OCI-LY7 (cell line): ENCODE measurements around the gene KDM4F. TPM values are rescaled to one million over a fixed set of nuclear protein-coding genes. Genes with fewer than 3 reads are reported as not detected.

Experiments
- BruUV-seq: library from RNA; stranded (reverse); fragments of 400-500 nt; replicated peaks from 2 replicates; lab custom pipeline; 2021; lab: Mats Ljungman, UMichigan
- CTCF ChIA-PET: fragments of 300-600 bp; sonication (Branson Sonifier 250); formaldehyde crosslinking; loops from one replicate; lab custom pipeline; 2022; ENCODE audit warnings: antibody characterized with exemption; ENCODE audit not compliant: unreplicated experiment; lab: Charles Lee
- POLR2A ChIA-PET: fragments of 300-600 bp; sonication (Branson Sonifier 250); formaldehyde crosslinking; loops from one replicate; lab custom pipeline; 2022; ENCODE audit warnings: antibody characterized with exemption; lab: Charles Lee
- DNase-seq: peaks from one replicate; pipeline ENCODE4 v3.0.0-alpha.2; 2015; ENCODE audit warnings: low spot score
- H2AFZ ChIP-seq: fragments of 200-600 bp; sonication (generic), shearing (Covaris generic); 2 replicates; pipeline ENCODE4 v1.6.1; 2014; ENCODE audit warnings: mild to moderate bottlenecking, antibody characterized with exemption, low read length, moderate library complexity
- H3K27ac ChIP-seq: fragments of 200-600 bp; sonication (generic); 2 replicates; pipeline ENCODE4 v1.5.1; 2014; ENCODE audit warnings: mixed run types, low read depth, mild to moderate bottlenecking, moderate library complexity, low read length, inconsistent platforms; ENCODE audit not compliant: poor library complexity, severe bottlenecking
- H3K36me3 ChIP-seq: fragments of 200-600 bp; sonication (generic); 2 replicates; pipeline ENCODE4 v1.6.1; 2014; ENCODE audit warnings: mild to moderate bottlenecking, antibody characterized with exemption, low read length, moderate library complexity, mixed read lengths; ENCODE audit not compliant: insufficient read depth
- H3K4me1 ChIP-seq: fragments of 200-600 bp; sonication (generic); 2 replicates; pipeline ENCODE4 v1.5.1; 2014; ENCODE audit warnings: mild to moderate bottlenecking, low read length; ENCODE audit not compliant: insufficient read depth, poor library complexity, severe bottlenecking
- H3K4me2 ChIP-seq: fragments of 200-600 bp; sonication (generic); 2 replicates; pipeline ENCODE4 v1.6.1; 2014; ENCODE audit warnings: mild to moderate bottlenecking, low read length
- H3K4me3 ChIP-seq: fragments of 200-600 bp; sonication (generic); 2 replicates; pipeline ENCODE4 v1.5.1; 2014; ENCODE audit warnings: mild to moderate bottlenecking, low read depth, low read length; ENCODE audit not compliant: poor library complexity, severe bottlenecking
- H3K79me2 ChIP-seq: fragments of 200-600 bp; sonication (generic); 2 replicates; pipeline ENCODE4 v1.6.1; 2016; ENCODE audit warnings: low read depth, mild to moderate bottlenecking, low read length, moderate library complexity, mixed read lengths; ENCODE audit not compliant: insufficient read depth
- H3K9me2 ChIP-seq: fragments of 200-600 bp; sonication (generic); 2 replicates; pipeline ENCODE4 v1.6.1; 2016; ENCODE audit warnings: mild to moderate bottlenecking, low read length, mixed read lengths; ENCODE audit not compliant: insufficient read depth
- H3K9me3 ChIP-seq: fragments of 200-600 bp; sonication (generic); 2 replicates; pipeline ENCODE4 v1.6.1; 2014; ENCODE audit warnings: mild to moderate bottlenecking, mixed run types, low read length, mixed read lengths
- H4K20me1 ChIP-seq: fragments of 200-600 bp; sonication (generic); 2 replicates; pipeline ENCODE4 v1.6.1; 2014; ENCODE audit warnings: mild to moderate bottlenecking, antibody characterized with exemption, low read length, moderate library complexity, mixed read lengths; ENCODE audit not compliant: insufficient read depth
- EZH2phosphoT487 ChIP-seq: fragments of 200-600 bp; sonication (generic); IDR thresholded peaks from 2 replicates; pipeline ENCODE4 v1.6.1; 2018; ENCODE audit warnings: low read depth, borderline replicate concordance, mild to moderate bottlenecking, mixed run types, antibody characterized with exemption, low read length, moderate library complexity, mixed read lengths
- intact Hi-C: fragments of 100-400 bp; cut with micrococcal nuclease; formaldehyde crosslinking; loops from one replicate; pipeline ENCODE4 v1.10.0; 2022; ENCODE audit not compliant: unreplicated experiment
- total RNA-seq, 2 experiments: library from RNA; depleted of rRNA in 1 of 2; stranded (reverse); fragments of >200 nt in 1 of 2; shearing (Covaris generic) in 1 of 2; gene quantifications; 2 replicates each; pipeline ENCODE4 v1.2.3, GENCODE V29; 2014 to 2022
- TF ChIP-seq, protein P1 (sequence below): fragments of 200-600 bp; sonication (generic); conservative IDR thresholded peaks from 2 replicates; pipeline ENCODE4 v1.5.1; 2014; ENCODE audit warnings: mild to moderate bottlenecking, antibody characterized with exemption, low read length, moderate library complexity, mixed read lengths

The KDM4F gene
- total RNA-seq, 2 experiments from 2014 or later: not detected

DNA sequence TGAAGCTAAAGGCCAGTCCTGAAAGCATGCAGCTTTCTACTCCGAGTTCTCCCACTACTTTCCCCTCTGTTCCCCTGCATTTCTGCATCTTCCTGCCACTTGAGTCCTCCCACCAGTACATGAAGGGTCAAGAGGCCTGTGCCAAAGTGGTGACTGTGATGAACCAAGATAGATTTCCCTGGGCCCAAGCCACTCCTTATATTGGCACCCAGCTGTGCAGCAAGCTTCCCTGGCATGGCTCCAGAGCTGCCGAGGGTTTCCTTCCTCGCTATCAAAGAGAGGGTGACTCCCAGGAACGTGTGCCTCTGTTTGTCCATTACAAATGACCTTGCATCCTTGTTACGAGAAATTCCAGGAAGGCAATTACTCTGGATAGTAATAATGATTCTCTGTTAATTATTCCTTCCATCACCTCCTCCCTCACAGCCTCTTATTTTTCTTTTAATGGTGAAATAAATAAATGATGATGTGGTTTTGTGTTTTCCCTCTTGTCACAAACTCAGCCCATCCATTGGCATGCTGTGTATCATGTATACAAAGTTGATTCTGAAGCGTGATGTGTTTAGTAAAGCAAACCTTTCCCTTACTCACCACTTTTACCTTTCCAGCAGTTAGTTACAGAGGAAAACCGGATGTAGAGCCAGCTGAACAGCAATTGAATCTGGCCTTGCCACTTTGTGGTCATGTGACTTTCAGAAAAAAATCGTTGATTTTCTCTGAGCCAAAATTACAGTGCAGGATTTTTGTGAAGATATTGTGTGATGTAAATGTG is 25.8 kb downstream of the KDM4F start:
- DNase-seq: no peak
- no TSS peak for BruUV-seq
- H3K79me2 ChIP-seq: peaks cover 4% of the 10 kb centered on the region; the same call in 1 of the 2 replicates
- peaks cover 8% of the 10 kb centered on the region for H3K4me1 ChIP-seq
- no peak overlapping the region for H3K27ac ChIP-seq
- POLR2A ChIA-PET: interaction anchor here (0.8 to 1.8 kb wide), 4 partner anchors 8 to 37 kb away, joined by 3 to 11 read pairs (median 3); partner anchors contain the start of gene SRSF8
- peaks cover 14% of the 10 kb centered on the region for H3K36me3 ChIP-seq
- H3K4me2 ChIP-seq: no peak overlapping the region
- H3K9me2 ChIP-seq: no peaks in the 10 kb centered on the region
- TF ChIP-seq, protein P1, sequence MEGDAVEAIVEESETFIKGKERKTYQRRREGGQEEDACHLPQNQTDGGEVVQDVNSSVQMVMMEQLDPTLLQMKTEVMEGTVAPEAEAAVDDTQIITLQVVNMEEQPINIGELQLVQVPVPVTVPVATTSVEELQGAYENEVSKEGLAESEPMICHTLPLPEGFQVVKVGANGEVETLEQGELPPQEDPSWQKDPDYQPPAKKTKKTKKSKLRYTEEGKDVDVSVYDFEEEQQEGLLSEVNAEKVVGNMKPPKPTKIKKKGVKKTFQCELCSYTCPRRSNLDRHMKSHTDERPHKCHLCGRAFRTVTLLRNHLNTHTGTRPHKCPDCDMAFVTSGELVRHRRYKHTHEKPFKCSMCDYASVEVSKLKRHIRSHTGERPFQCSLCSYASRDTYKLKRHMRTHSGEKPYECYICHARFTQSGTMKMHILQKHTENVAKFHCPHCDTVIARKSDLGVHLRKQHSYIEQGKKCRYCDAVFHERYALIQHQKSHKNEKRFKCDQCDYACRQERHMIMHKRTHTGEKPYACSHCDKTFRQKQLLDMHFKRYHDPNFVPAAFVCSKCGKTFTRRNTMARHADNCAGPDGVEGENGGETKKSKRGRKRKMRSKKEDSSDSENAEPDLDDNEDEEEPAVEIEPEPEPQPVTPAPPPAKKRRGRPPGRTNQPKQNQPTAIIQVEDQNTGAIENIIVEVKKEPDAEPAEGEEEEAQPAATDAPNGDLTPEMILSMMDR: no peak
- no peak for TF ChIP-seq EZH2phosphoT487
- 0 out of 2 replicates have a peak, but pooled peaks cover 4% of the 10 kb centered on the region for H3K9me3 ChIP-seq
- CTCF ChIA-PET: no interaction called here
- no peak overlapping the region for H2AFZ ChIP-seq
- H3K4me3 ChIP-seq: no peak overlapping the region
- intact Hi-C loops: no loop called here
- no peaks in the 10 kb centered on the region for H4K20me1 ChIP-seq

DNA sequence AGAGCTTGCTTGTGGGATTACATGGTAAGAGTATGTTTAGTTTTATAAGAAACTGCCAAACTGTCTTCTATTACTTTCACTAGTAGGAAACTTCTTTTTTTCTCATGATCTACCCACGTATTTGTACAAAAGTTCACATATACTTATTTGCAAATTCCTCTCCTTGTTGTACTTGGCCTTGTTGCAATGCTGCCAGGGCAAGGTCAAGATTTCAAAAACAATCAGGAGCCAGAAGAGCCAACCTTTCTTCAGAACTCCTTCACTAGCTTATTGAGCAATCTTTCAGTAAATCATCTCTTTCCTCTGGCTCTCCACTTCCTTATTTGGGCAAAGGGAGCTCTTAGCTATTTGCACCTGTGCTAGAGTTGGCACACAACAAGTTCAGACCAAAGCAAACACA is 27.2 kb downstream of the KDM4F start:
- Histone ChIP-seq H3K27ac (no peak overlapping the region), H3K36me3 (peaks cover 3% of the 10 kb centered on the region), H3K9me3 (0 out of 2 replicates have a peak, but pooled peaks cover 4% of the 10 kb centered on the region), H3K4me3 (no peak overlapping the region), H4K20me1 (no peaks in the 10 kb centered on the region), H3K4me2 (no peak overlapping the region), H3K79me2 (0 out of 2 replicates have a peak, but pooled peaks cover 2% of the 10 kb centered on the region), H2AFZ (peak overlapping the region; percentile 51; the same call in 1 of the 2 replicates), H3K4me1 (peaks cover 5% of the 10 kb centered on the region), H3K9me2 (no peaks in the 10 kb centered on the region)
- ChIA-PET POLR2A (interaction anchor here (0.5 to 1.8 kb wide), 9 partner anchors 9 to 153 kb away, joined by 3 to 11 read pairs (median 3); partner anchors contain the start of genes ENDOD1 and SRSF8), CTCF (no interaction called here)
- intact Hi-C loops: no loop called here
- no peak for DNase-seq
- BruUV-seq: no TSS peak
- TF ChIP-seq EZH2phosphoT487: no peak
- TF ChIP-seq, protein P1: no peak

DNA sequence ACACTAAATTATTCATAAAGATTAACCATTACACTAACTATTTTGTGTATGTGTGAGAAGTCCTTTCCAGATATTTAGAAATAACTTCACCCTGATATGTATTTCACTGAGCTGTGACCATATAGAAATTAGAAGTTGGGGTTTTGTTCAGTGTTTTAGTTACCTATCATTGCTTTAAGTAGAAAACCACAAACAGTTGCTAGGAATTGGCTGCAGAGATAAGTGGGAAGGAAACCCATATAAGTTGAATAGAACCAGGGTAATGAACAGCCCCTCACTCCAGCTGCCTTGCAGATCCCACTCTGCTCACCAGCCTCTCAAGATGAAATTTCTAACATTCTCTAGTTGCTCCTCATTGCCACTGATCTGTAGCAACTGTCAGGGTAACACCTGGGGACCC is 27.8 kb downstream of the KDM4F start:
- no peaks in the 10 kb centered on the region for H3K9me3 ChIP-seq
- no peak for TF ChIP-seq EZH2phosphoT487
- TF ChIP-seq, protein P1: no peak
- H2AFZ ChIP-seq: no peak overlapping the region
- H3K36me3 ChIP-seq: no peaks in the 10 kb centered on the region
- H3K79me2 ChIP-seq: no peaks in the 10 kb centered on the region
- no peak overlapping the region for H3K4me3 ChIP-seq
- DNase-seq: no peak
- H3K4me2 ChIP-seq: no peak overlapping the region
- intact Hi-C loops: no loop called here
- no peaks in the 10 kb centered on the region for H3K9me2 ChIP-seq
- no TSS peak for BruUV-seq
- ChIA-PET CTCF (no interaction called here), POLR2A (interaction anchor here (0.5 to 1.8 kb wide), 6 partner anchors 10 to 153 kb away, joined by 3 to 11 read pairs (median 4); partner anchors contain the start of gene SRSF8)
- peaks cover 5% of the 10 kb centered on the region for H3K4me1 ChIP-seq
- no peak overlapping the region for H3K27ac ChIP-seq
- no peaks in the 10 kb centered on the region for H4K20me1 ChIP-seq
